MM.1S (cell line): ENCODE data around the gene GABRA1.

Source experiments
- CTCF ChIP-seq: fragments of 300-600 bp; sonication (generic); IDR thresholded peaks from 2 replicates; pipeline ENCODE4 v1.5.1; 2016; ENCODE audit warnings: antibody characterized with exemption, low read length, mixed read lengths
- EZH2 ChIP-seq: fragments of 300-600 bp; sonication (generic); optimal IDR thresholded peaks from 2 replicates; pipeline ENCODE3; 2017; ENCODE audit warnings: low read depth, mild to moderate bottlenecking, antibody characterized with exemption, low read length, mixed read lengths
- EZH2phosphoT487 ChIP-seq: fragments of 300-600 bp; sonication (generic); IDR thresholded peaks from 2 replicates; pipeline ENCODE4 v1.6.1; 2018; ENCODE audit warnings: antibody characterized with exemption, low read length

- no peak for TF ChIP-seq CTCF
- TF ChIP-seq EZH2phosphoT487 = no peak
- TF ChIP-seq EZH2 = no peak
These were observed 1.2 kb upstream of the GABRA1 start for GRCh38 chr5:161846746-161847145.
